ENCODE data around the gene CDYL2. TPM values are rescaled to one million over a fixed set of nuclear protein-coding genes. Genes with fewer than 3 reads are reported as not detected.
"Not testable (repeated sequence)": the region's sequence is repeated elsewhere in the genome, so short reads cannot be mapped to it uniquely, and the experiment has no call there.

Gene CDYL2
- total RNA-seq, 2 donors from 2014 or later: 4.8 TPM

GRCh38 chr16:80825365-80825758 is 21.0 kb upstream of the CDYL2 start:
- no peak overlapping the region for H3K27ac ChIP-seq
- H3K36me3 ChIP-seq: no peaks in the 10 kb centered on the region
- no peak for TF ChIP-seq CTCF (IDR thresholded peaks at IDR 0.05)
- H3K9ac ChIP-seq (ENCODE audit: low read depth in 2 of 2, low read length in 2 of 2): no peak overlapping the region
- intact Hi-C loops (cut with DNase I): loop anchor here (5.0 kb wide), 1 partner anchor 298 kb away; no protein-coding TSS in a partner anchor
- no peak for DNase-seq
- H3K4me3 ChIP-seq: no peak overlapping the region
- H3K27me3 ChIP-seq: no peaks in the 10 kb centered on the region
- no peaks in the 10 kb centered on the region for H3K9me3 ChIP-seq
- H3K4me1 ChIP-seq: no peaks in the 10 kb centered on the region

- Histone ChIP-seq H3K4me3 (no peak overlapping the region), H3K4me1 (no peaks in the 10 kb centered on the region), H3K9me3 (no peaks in the 10 kb centered on the region), H3K36me3 (no peaks in the 10 kb centered on the region), H3K27me3 (no peaks in the 10 kb centered on the region), H3K27ac (no peak overlapping the region), H3K9ac (ENCODE audit: low read depth in 2 of 2, low read length in 2 of 2) (no peak overlapping the region)
- intact Hi-C loops (cut with DNase I): loop anchor here (5.0 kb wide), 1 partner anchor 297 kb away; no protein-coding TSS in a partner anchor
- TF ChIP-seq CTCF (IDR thresholded peaks at IDR 0.05): peak; percentile 73
- DNase-seq: peak; percentile 29
These were observed 20.4 kb upstream of the CDYL2 start for GRCh38 chr16:80824623-80825364.

GRCh38 chr16:80819988-80820387 is 15.6 kb upstream of the CDYL2 start:
- intact Hi-C loops (cut with DNase I): no loop called here
- no peaks in the 10 kb centered on the region for H3K9me3 ChIP-seq
- H3K4me1 ChIP-seq: no peaks in the 10 kb centered on the region
- no peaks in the 10 kb centered on the region for H3K36me3 ChIP-seq
- TF ChIP-seq CTCF (IDR thresholded peaks at IDR 0.05): no peak
- no peak overlapping the region for H3K9ac ChIP-seq (ENCODE audit: low read depth in 2 of 2, low read length in 2 of 2)
- H3K27me3 ChIP-seq: no peaks in the 10 kb centered on the region
- no peak overlapping the region for H3K4me3 ChIP-seq
- DNase-seq: no peak
- H3K27ac ChIP-seq: no peak overlapping the region

DNA sequence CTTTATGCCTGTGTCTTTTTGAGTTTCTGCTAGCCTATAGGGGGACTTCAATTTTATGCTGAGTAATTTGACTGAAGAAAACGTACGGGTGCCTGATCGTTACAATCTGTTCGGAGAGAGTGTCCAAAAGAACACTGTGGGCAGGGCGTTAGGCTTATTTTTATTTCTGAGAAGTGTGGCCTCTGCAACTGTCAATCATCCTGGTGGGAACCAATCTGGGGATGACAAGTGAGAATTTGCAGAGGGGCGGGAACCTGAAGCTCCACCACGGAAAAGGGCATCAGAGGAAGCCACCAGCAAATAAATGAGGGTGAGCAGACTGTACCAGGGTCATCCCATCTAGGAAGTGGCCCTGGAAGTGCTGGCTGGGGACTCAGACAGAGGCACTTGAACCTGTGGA is 12.0 kb upstream of the CDYL2 start:
- intact Hi-C loops (cut with DNase I): no loop called here
- Histone ChIP-seq H3K4me1 (no peaks in the 10 kb centered on the region), H3K36me3 (no peaks in the 10 kb centered on the region), H3K4me3 (no peak overlapping the region), H3K9ac (ENCODE audit: low read depth in 2 of 2, low read length in 2 of 2) (no peak overlapping the region), H3K9me3 (no peaks in the 10 kb centered on the region), H3K27ac (no peak overlapping the region), H3K27me3 (no peaks in the 10 kb centered on the region)
- no peak for TF ChIP-seq CTCF (IDR thresholded peaks at IDR 0.05)
- DNase-seq: no peak

- H3K4me3 ChIP-seq; H3K9me3 ChIP-seq; H3K36me3 ChIP-seq; H3K4me1 ChIP-seq; H3K9ac ChIP-seq (ENCODE audit: low read depth in 2 of 2, low read length in 2 of 2); intact Hi-C loops (cut with DNase I); H3K27ac ChIP-seq; DNase-seq; H3K27me3 ChIP-seq: not testable (repeated sequence)
These were observed 10.9 kb upstream of the CDYL2 start for GRCh38 chr16:80815278-80815677.

- no peaks in the 10 kb centered on the region for H3K36me3 ChIP-seq
- no peak overlapping the region for H3K9ac ChIP-seq (ENCODE audit: low read depth in 2 of 2, low read length in 2 of 2)
- H3K27me3 ChIP-seq: no peaks in the 10 kb centered on the region
- intact Hi-C loops (cut with DNase I): no loop called here
- no peak for DNase-seq
- no peaks in the 10 kb centered on the region for H3K4me1 ChIP-seq
- no peak overlapping the region for H3K27ac ChIP-seq
- H3K4me3 ChIP-seq: no peak overlapping the region
- TF ChIP-seq CTCF (IDR thresholded peaks at IDR 0.05): no peak
- no peaks in the 10 kb centered on the region for H3K9me3 ChIP-seq
These were observed 8.2 kb upstream of the CDYL2 start for GRCh38 chr16:80812593-80812992.
